ENCODE results near the gene C9orf78.
A peak's percentile ranks its signal among the peaks of the same experiment; 100 is the strongest.

The C9orf78 gene

GRCh38 chr9:129835128-129835859 lies at the start of gene C9orf78, which contains the start of gene USP20:
TSS of gene C9orf78 (minus strand) at chr9:129835275. CDS start at chr9:129835221, 54 bp downstream.
TSS of gene USP20 (plus strand) at chr9:129835458. CDS start at chr9:129852556, 17,098 bp downstream.
- DNase-seq: peak; percentile 96

GRCh38 chr9:129884220-129885017 lies 49.3 kb upstream of the C9orf78 start:
- DNase-seq: peak; percentile 92

- no peak for DNase-seq
These were observed 46.7 kb upstream of the C9orf78 start for GRCh38 chr9:129881547-129882324.

GRCh38 chr9:129880654-129881546 lies 45.8 kb upstream of the C9orf78 start:
- DNase-seq: no peak

GRCh38 chr9:129879991-129880653 lies 45.0 kb upstream of the C9orf78 start:
- no peak for DNase-seq

- peak; percentile 46 for DNase-seq
These were observed 44.1 kb upstream of the C9orf78 start for GRCh38 chr9:129879103-129879699.

- DNase-seq: no peak
These were observed 43.2 kb upstream of the C9orf78 start for GRCh38 chr9:129878291-129878690.

GRCh38 chr9:129876815-129877214 lies 41.7 kb upstream of the C9orf78 start:
- DNase-seq: no peak

- DNase-seq: no peak
These were observed 40.8 kb upstream of the C9orf78 start for GRCh38 chr9:129875687-129876395.

- DNase-seq: no peak
These were observed 40.1 kb upstream of the C9orf78 start for GRCh38 chr9:129875181-129875611.

GRCh38 chr9:129874261-129875101 lies 39.4 kb upstream of the C9orf78 start:
- no peak for DNase-seq

GRCh38 chr9:129873563-129874190 lies 38.6 kb upstream of the C9orf78 start:
- no peak for DNase-seq

GRCh38 chr9:129871046-129871445 lies 36.0 kb upstream of the C9orf78 start:
- DNase-seq: no peak

- no peak for DNase-seq
These were observed 34.8 kb upstream of the C9orf78 start for GRCh38 chr9:129869585-129870501.

GRCh38 chr9:129868872-129869486 lies 33.9 kb upstream of the C9orf78 start:
- DNase-seq: no peak

GRCh38 chr9:129868023-129868871 lies 33.2 kb upstream of the C9orf78 start:
- DNase-seq: no peak

Measured in GDM1 (cell line).